Tibial nerve (tissue), 4 donors: ENCODE measurements around the gene OSGEPL1. TPM values are rescaled to one million over a fixed set of nuclear protein-coding genes. Genes with fewer than 3 reads are reported as not detected.

Experiments used
- total RNA-seq, 4 donors: library from RNA; depleted of rRNA; stranded (reverse); fragments of >200 nt; gene quantifications; one replicate each; pipeline ENCODE4 v1.1.0, GENCODE V29; 2016

OSGEPL1 gene
- total RNA-seq, 4 donors from 2014 or later: 8.4 to 26.4 (median 11.8) TPM

Other genes with a start within 250 kb of the OSGEPL1 start
- 10 to 100 TPM; 26.0 to 51.1 (median 36.0) TPM for gene SLC40A1, start 182.0 kb downstream of the OSGEPL1 start, total RNA-seq
- 10 to 100 TPM; 42.6 to 66.6 (median 53.4) TPM for gene ASNSD1, start 101.3 kb downstream of the OSGEPL1 start, total RNA-seq
- 10 to 100 TPM; 14.9 to 38.8 (median 27.8) TPM for gene ANKAR, start 88.1 kb downstream of the OSGEPL1 start, total RNA-seq
- gene ORMDL1, start 21.5 kb upstream of the OSGEPL1 start, total RNA-seq: 10 to 100 TPM; 62.1 to 88.6 (median 66.2) TPM
- gene PMS1, start 21.7 kb upstream of the OSGEPL1 start, total RNA-seq: 10 to 100 TPM; 11.2 to 33.0 (median 21.0) TPM